Fibroblast of lung (primary cell): ENCODE data around the gene ERBB4. TPM values are rescaled to one million over a fixed set of nuclear protein-coding genes. Genes with fewer than 3 reads are reported as not detected.

ENCODE experiments used
- DNase-seq, 2 donors: peaks; one replicate each; pipeline versions ENCODE4 v3.0.0 to v3.0.0-alpha.2; 2010; ENCODE audit warnings: low read depth in 2 of 2
- H2AFZ ChIP-seq: 2 replicates; pipeline ENCODE4 v1.5.1; 2012; ENCODE audit warnings: low read length, control low read depth, inconsistent platforms
- H3K27ac ChIP-seq: 2 replicates; pipeline ENCODE4 v1.5.1; 2011; ENCODE audit warnings: low read length, control low read depth; ENCODE audit not compliant: insufficient read depth
- H3K27me3 ChIP-seq: 2 replicates; pipeline ENCODE4 v1.5.1; 2011; ENCODE audit warnings: mild to moderate bottlenecking, low read length; ENCODE audit not compliant: control insufficient read depth, insufficient read depth
- H3K36me3 ChIP-seq: 2 replicates; pipeline ENCODE4 v1.5.1; 2011; ENCODE audit warnings: low read length; ENCODE audit not compliant: control insufficient read depth, insufficient read depth
- H3K4me1 ChIP-seq: 2 replicates; pipeline ENCODE4 v1.5.1; 2011; ENCODE audit warnings: low read length; ENCODE audit not compliant: control insufficient read depth, insufficient read depth; ENCODE audit errors: extremely low read depth
- H3K4me2 ChIP-seq: 2 replicates; pipeline ENCODE4 v1.5.1; 2011; ENCODE audit warnings: low read length, control low read depth; ENCODE audit not compliant: insufficient read depth; ENCODE audit errors: extremely low read depth
- H3K4me3 ChIP-seq, 4 experiments: fragments of 200-600 bp in 1 of 4; sonication (generic) in 1 of 4; replicated peaks in 1 of 4; 2 replicates each; pipeline ENCODE4 v1.5.1; 2011 to 2016; ENCODE audit warnings: low read length in 4 of 4, low read depth in 3 of 4, mild to moderate bottlenecking in 3 of 4, control low read depth in 2 of 4, inconsistent platforms in 1 of 4, mixed read lengths in 1 of 4; ENCODE audit not compliant: insufficient read depth in 1 of 4; ENCODE audit errors: control extremely low read depth in 1 of 4
- H3K79me2 ChIP-seq: 2 replicates; pipeline ENCODE4 v1.5.1; 2012; ENCODE audit warnings: mild to moderate bottlenecking, low read length, inconsistent platforms; ENCODE audit not compliant: control insufficient read depth, insufficient read depth
- H3K9ac ChIP-seq: 2 replicates; pipeline ENCODE4 v1.5.1; 2011; ENCODE audit warnings: mild to moderate bottlenecking, low read length, control low read depth; ENCODE audit not compliant: insufficient read depth
- H3K9me3 ChIP-seq: 2 replicates; pipeline ENCODE4 v1.5.1; 2012; ENCODE audit warnings: low read depth, low read length; ENCODE audit not compliant: control insufficient read depth, insufficient read depth
- H4K20me1 ChIP-seq: 2 replicates; pipeline ENCODE4 v1.5.1; 2011; ENCODE audit warnings: low read length; ENCODE audit not compliant: control insufficient read depth, insufficient read depth; ENCODE audit errors: extremely low read depth
- EZH2 ChIP-seq: IDR thresholded peaks from 2 replicates; pipeline ENCODE4 v1.5.1; 2012; ENCODE audit warnings: low read length, control low read depth, mild to moderate bottlenecking; ENCODE audit errors: missing control alignments
- polyA plus RNA-seq, 2 donors: library from polyadenylated mRNA; depleted of rRNA in 1 of 2; stranded (reverse) in 1 of 2; unstranded in 1 of 2; fragments of >200 nt; gene quantifications; 2 replicates each; pipeline ENCODE4 v1.2.1, GENCODE V29; 2011 to 2012; ENCODE audit warnings: missing spikeins in 1 of 2
- total RNA-seq: library from RNA; depleted of rRNA; stranded (reverse); fragments of >200 nt; gene quantifications from 2 replicates; pipeline ENCODE4 v1.2.1, GENCODE V29; 2014
- TF ChIP-seq, protein P1 (sequence below), 2 donors: IDR thresholded peaks in 1 of 2; conservative IDR thresholded peaks in 1 of 2; 1 replicate in 1 of 2; 2 replicates in 1 of 2; pipeline ENCODE4 v1.5.1; 2011 to 2012; ENCODE audit warnings: low read length in 2 of 2, control low read depth in 1 of 2, inconsistent platforms in 1 of 2, low read depth in 1 of 2, mild to moderate bottlenecking in 1 of 2

ERBB4 gene
- total and polyA plus RNA-seq, 2 donors (not counting 1 experiment from before 2014, with no cell fraction given) = 0.08 to 0.17 TPM

DNA sequence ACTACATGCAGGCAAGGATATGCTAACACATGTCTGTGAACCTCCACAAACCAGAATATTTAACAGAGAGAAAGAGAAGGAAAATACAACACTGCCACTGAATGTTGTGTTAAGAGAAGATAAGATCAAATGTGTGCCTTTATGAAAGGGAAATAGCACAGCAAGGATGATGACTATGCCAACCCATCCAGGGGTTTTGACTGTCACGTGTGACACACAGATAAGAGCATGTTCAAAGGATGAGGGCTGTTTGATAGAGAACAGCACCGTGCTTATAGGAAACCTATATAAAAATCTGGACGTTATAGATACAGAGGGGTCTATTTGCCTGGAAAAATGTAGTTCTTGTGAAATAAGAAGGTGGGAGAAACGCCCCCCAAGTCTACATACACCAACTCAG is 1070.4 kb downstream of the ERBB4 start:
- no peaks in the 10 kb centered on the region for H3K9me3 ChIP-seq
- no peaks in the 10 kb centered on the region for H3K36me3 ChIP-seq
- no peak overlapping the region for H3K4me3 ChIP-seq
- H3K4me1 ChIP-seq = no peaks in the 10 kb centered on the region
- DNase-seq = no peak
- H3K4me2 ChIP-seq = no peak overlapping the region
- H3K79me2 ChIP-seq = no peaks in the 10 kb centered on the region
- H3K27ac ChIP-seq = no peak overlapping the region
- TF ChIP-seq EZH2 = no peak
- TF ChIP-seq, protein P1, sequence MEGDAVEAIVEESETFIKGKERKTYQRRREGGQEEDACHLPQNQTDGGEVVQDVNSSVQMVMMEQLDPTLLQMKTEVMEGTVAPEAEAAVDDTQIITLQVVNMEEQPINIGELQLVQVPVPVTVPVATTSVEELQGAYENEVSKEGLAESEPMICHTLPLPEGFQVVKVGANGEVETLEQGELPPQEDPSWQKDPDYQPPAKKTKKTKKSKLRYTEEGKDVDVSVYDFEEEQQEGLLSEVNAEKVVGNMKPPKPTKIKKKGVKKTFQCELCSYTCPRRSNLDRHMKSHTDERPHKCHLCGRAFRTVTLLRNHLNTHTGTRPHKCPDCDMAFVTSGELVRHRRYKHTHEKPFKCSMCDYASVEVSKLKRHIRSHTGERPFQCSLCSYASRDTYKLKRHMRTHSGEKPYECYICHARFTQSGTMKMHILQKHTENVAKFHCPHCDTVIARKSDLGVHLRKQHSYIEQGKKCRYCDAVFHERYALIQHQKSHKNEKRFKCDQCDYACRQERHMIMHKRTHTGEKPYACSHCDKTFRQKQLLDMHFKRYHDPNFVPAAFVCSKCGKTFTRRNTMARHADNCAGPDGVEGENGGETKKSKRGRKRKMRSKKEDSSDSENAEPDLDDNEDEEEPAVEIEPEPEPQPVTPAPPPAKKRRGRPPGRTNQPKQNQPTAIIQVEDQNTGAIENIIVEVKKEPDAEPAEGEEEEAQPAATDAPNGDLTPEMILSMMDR (conservative IDR thresholded peaks at IDR 0.05 in 1 of 2, IDR thresholded peaks at IDR 0.05 in 1 of 2; ENCODE audit: low read depth in 1 of 2, low read length in 2 of 2) = no peak
- no peak overlapping the region for H2AFZ ChIP-seq
- no peak overlapping the region for H3K9ac ChIP-seq
- H3K27me3 ChIP-seq = no peaks in the 10 kb centered on the region
- H4K20me1 ChIP-seq = no peaks in the 10 kb centered on the region

DNA sequence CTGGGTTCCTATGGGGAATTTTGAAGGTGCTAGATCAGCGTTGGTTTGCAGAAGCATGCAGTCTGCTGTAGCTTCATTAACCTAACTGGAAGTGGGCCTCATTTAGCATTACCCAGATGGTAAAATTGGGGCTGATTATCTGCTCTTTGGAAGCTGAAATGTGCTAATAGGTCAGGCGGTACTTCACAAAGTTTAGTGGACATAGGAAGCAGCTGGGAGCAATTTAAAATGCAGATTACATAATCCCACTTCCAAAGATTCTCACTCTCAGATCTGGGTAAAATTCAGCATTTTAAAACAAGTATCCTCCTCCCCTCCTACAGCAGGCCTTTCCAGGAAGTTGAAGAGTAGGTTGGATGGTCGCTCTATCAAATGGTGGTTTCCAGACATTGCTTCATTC is 1075.2 kb downstream of the ERBB4 start:
- DNase-seq = no peak
- Histone ChIP-seq H3K79me2 (no peaks in the 10 kb centered on the region), H3K36me3 (no peaks in the 10 kb centered on the region), H2AFZ (no peak overlapping the region), H3K9ac (no peak overlapping the region), H3K27me3 (no peaks in the 10 kb centered on the region), H4K20me1 (no peaks in the 10 kb centered on the region), H3K27ac (no peak overlapping the region), H3K9me3 (no peaks in the 10 kb centered on the region), H3K4me3 (no peak overlapping the region), H3K4me1 (no peaks in the 10 kb centered on the region), H3K4me2 (no peak overlapping the region)
- no peak for TF ChIP-seq EZH2
- TF ChIP-seq, protein P1 (conservative IDR thresholded peaks at IDR 0.05 in 1 of 2, IDR thresholded peaks at IDR 0.05 in 1 of 2; ENCODE audit: low read depth in 1 of 2, low read length in 2 of 2) = no peak

DNA sequence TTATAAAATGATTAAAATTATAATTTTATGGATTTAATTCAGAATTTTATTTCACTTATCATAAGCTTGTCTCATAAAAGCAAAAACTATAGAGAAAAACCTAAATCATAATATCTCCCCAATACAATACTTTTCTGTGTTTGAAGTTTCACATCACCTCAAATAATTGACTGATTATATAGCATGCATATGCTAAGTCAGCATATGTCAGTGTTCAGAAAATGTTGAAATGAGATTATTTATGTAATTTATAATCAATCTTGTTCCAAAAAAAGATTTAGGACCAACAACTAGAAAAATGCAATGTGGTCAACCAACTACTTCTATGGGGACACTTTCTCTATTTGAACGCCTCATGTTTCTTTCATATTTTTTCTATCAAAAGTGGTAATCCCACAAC is 1079.6 kb downstream of the ERBB4 start:
- no peak overlapping the region for H3K4me3 ChIP-seq
- H3K36me3 ChIP-seq = no peaks in the 10 kb centered on the region
- TF ChIP-seq EZH2 = no peak
- TF ChIP-seq, protein P1 (conservative IDR thresholded peaks at IDR 0.05 in 1 of 2, IDR thresholded peaks at IDR 0.05 in 1 of 2; ENCODE audit: low read depth in 1 of 2, low read length in 2 of 2) = no peak

More for the DNA sequence above, 1079.6 kb downstream of the ERBB4 start:
- Histone ChIP-seq H2AFZ (no peak overlapping the region), H3K79me2 (no peaks in the 10 kb centered on the region), H3K9me3 (no peaks in the 10 kb centered on the region), H3K9ac (no peak overlapping the region), H3K27ac (no peak overlapping the region), H3K4me1 (no peaks in the 10 kb centered on the region), H3K27me3 (no peaks in the 10 kb centered on the region), H3K4me2 (no peak overlapping the region), H4K20me1 (no peaks in the 10 kb centered on the region)
- DNase-seq = no peak
